HepG2 (cell line): ENCODE measurements around the gene EIF4E1B. TPM values are rescaled to one million over a fixed set of nuclear protein-coding genes. Genes with fewer than 3 reads are reported as not detected.
A peak's percentile ranks its signal among the peaks of the same experiment; 100 is the strongest.

Experiments used
- ATAC-seq: fragments of 200-7000 bp; cut with Tn5 transposase; 3 replicates; pipeline ENCODE4 v1.9.1; 2020; ENCODE audit warnings: mild to moderate bottlenecking, moderate library complexity
- BruUV-seq: library from RNA; stranded (reverse); fragments of 400-500 nt; replicated peaks from 2 replicates; lab custom pipeline; 2021; lab: Mats Ljungman, UMichigan
- CTCF ChIA-PET: fragments of 300-600 bp; formaldehyde crosslinking; extraction: SDS; loops from one replicate; lab custom pipeline; 2021; ENCODE audit warnings: low total read pairs, inconsistent platforms, low intra/inter-chr PET ratio; lab: Yijun Ruan, JAX
- POLR2A ChIA-PET: fragments of 350-600 bp; sonication (Branson Sonifier 250); formaldehyde crosslinking; loops from one replicate; lab custom pipeline; 2020; ENCODE audit warnings: antibody characterized with exemption, inconsistent platforms; lab: Yijun Ruan, JAX
- DNase-seq: peaks from one replicate; pipeline ENCODE4 v3.0.0-alpha.2; 2015; ENCODE audit warnings: low spot score
- FAIRE-seq: peaks from 3 replicates; lab custom pipeline; 2011; peaks lifted over from hg19 to GRCh38; lab: Jason Lieb, UNC
- H2AFZ ChIP-seq: one replicate; pipeline ENCODE4 v1.6.1; 2011; ENCODE audit warnings: low read length, inconsistent platforms
- H3K27ac ChIP-seq: fragments of 300-600 bp; 3 replicates; pipeline ENCODE4 v1.8.0; 2011; ENCODE audit warnings: mixed run types, mild to moderate bottlenecking, mixed read lengths, low read length, inconsistent platforms; ENCODE audit not compliant: insufficient read depth; ENCODE audit errors: extremely low read length
- H3K27me3 ChIP-seq, 2 experiments: fragments of 200-600 bp in 1 of 2; 2 replicates in 1 of 2; 3 replicates in 1 of 2; pipeline versions ENCODE4 v1.6.0 to v1.8.0; 2011; ENCODE audit warnings: low read length in 2 of 2, mild to moderate bottlenecking in 2 of 2, moderate library complexity in 2 of 2, inconsistent platforms in 1 of 2; ENCODE audit not compliant: insufficient read depth in 2 of 2, control insufficient read depth in 1 of 2
- H3K36me3 ChIP-seq, 2 experiments: fragments of 200-600 bp in 1 of 2; replicated peaks in 1 of 2; 2 replicates in 1 of 2; 3 replicates in 1 of 2; pipeline versions ENCODE4 v1.5.1 to v1.8.0; 2011; ENCODE audit warnings: low read length in 2 of 2, inconsistent platforms in 1 of 2; ENCODE audit not compliant: insufficient read depth in 2 of 2, control insufficient read depth in 1 of 2
- H3K4me1 ChIP-seq: 2 replicates; pipeline ENCODE4 v1.5.1; 2012; ENCODE audit warnings: low read length, inconsistent platforms; ENCODE audit not compliant: insufficient read depth
- H3K4me2 ChIP-seq: 2 replicates; pipeline ENCODE4 v1.6.0; 2011; ENCODE audit warnings: low read depth, low read length, inconsistent platforms
- H3K4me3 ChIP-seq, 3 experiments: fragments of 200-600 bp in 1 of 3; sonication (generic), shearing (Covaris generic) in 1 of 3; replicated peaks in 1 of 3; 2 replicates each; pipeline ENCODE4 v1.5.1; 2011 to 2016; ENCODE audit warnings: low read length in 3 of 3, inconsistent platforms in 2 of 3, low read depth in 2 of 3, mild to moderate bottlenecking in 2 of 3, control low read depth in 1 of 3, mixed read lengths in 1 of 3; ENCODE audit not compliant: insufficient read depth in 1 of 3
- H3K79me2 ChIP-seq: one replicate; pipeline ENCODE4 v1.6.1; 2011; ENCODE audit warnings: low read length, inconsistent platforms; ENCODE audit not compliant: insufficient read depth
- H3K9ac ChIP-seq: 2 replicates; pipeline ENCODE4 v1.6.0; 2011; ENCODE audit warnings: mild to moderate bottlenecking, low read depth, low read length, inconsistent platforms; ENCODE audit not compliant: insufficient read depth
- H3K9me3 ChIP-seq: 2 replicates; pipeline ENCODE4 v1.5.1; 2012; ENCODE audit warnings: mild to moderate bottlenecking, low read length
- H4K20me1 ChIP-seq: 2 replicates; pipeline ENCODE4 v1.6.0; 2011; ENCODE audit warnings: inconsistent platforms, mild to moderate bottlenecking, low read length, moderate library complexity; ENCODE audit not compliant: insufficient read depth
- CREB1 ChIP-seq, 2 experiments: fragments of 450-650 bp in 1 of 2; IDR thresholded peaks; 2 replicates each; pipeline ENCODE4 v1.6.1; 2016 to 2017; ENCODE audit warnings: control low read depth in 1 of 2, mild to moderate bottlenecking in 1 of 2, missing compliant biosample characterization in 1 of 2, missing genetic modification characterization in 1 of 2
- HNF4A ChIP-seq: sonication (generic); formaldehyde crosslinking; IDR thresholded peaks from 2 replicates; pipeline ENCODE4 v1.4.0; 2020; ENCODE audit warnings: missing genetic modification reagents
- KDM1A ChIP-seq: IDR thresholded peaks from 2 replicates; pipeline ENCODE4 v1.6.1; 2016; ENCODE audit warnings: missing compliant biosample characterization
- ZNF431 ChIP-seq: sonication (generic); formaldehyde crosslinking; IDR thresholded peaks from 2 replicates; pipeline ENCODE4 v1.9.0; 2022; ENCODE audit warnings: missing genetic modification reagents, low read depth, mild to moderate bottlenecking, borderline replicate concordance
- ZNF563 ChIP-seq: sonication (generic); formaldehyde crosslinking; IDR thresholded peaks from 2 replicates; pipeline ENCODE4 v1.8.0; 2022; ENCODE audit warnings: mild to moderate bottlenecking, moderate library complexity, missing genetic modification reagents
- WGBS: methylation state at CpG from one replicate; pipeline ENCODE4 v1.1.6; 2017; ENCODE audit warnings: low lambda C conversion rate; 5-methylcytosine and 5-hydroxymethylcytosine counted together
- in situ Hi-C: cut with HindIII; loops from 2 replicates; pipeline ENCODE4 v1.10.0; 2017; ENCODE audit warnings: low pct_unique_long_range_greater_than_20kb; ENCODE audit not compliant: extremely low pct_ligation_motif_present
- intact Hi-C: fragments of 100-400 bp; cut with micrococcal nuclease; formaldehyde crosslinking; loops from one replicate; pipeline ENCODE4 v1.10.0; 2022; ENCODE audit not compliant: unreplicated experiment
- polyA plus RNA-seq, 8 experiments: library from polyadenylated mRNA; depleted of rRNA in 3 of 8; stranded (reverse) in 7 of 8; unstranded in 1 of 8; fragments of >200 nt; fragmentation: Illumina TruSeq in 4 of 8; extraction: Trizol in 4 of 8; gene quantifications; 2 replicates each; pipeline versions ENCODE4 v1.2.1 to v1.2.3, GENCODE V29; 2011 to 2016; ENCODE audit warnings: low read depth in 4 of 8, missing spikeins in 1 of 8, mixed read lengths in 1 of 8; ENCODE audit not compliant: insufficient read depth in 1 of 8
- total RNA-seq, 5 experiments: library from RNA; depleted of rRNA; stranded (reverse); fragments of >200 nt; fragmentation: Illumina TruSeq; extraction: Trizol; gene quantifications; 2 replicates each; pipeline ENCODE4 v1.2.3, GENCODE V29; 2016; ENCODE audit warnings: low read depth in 1 of 5
- TF ChIP-seq, protein P1 (sequence below): sonication (generic); formaldehyde crosslinking; IDR thresholded peaks from 2 replicates; pipeline ENCODE4 v1.8.0; 2022; ENCODE audit warnings: mild to moderate bottlenecking, missing genetic modification reagents, moderate library complexity

Gene EIF4E1B
- total and polyA plus RNA-seq, 2 of the 13 experiments (the other 11 are each of a cell fraction or from before 2014, with no cell fraction given), result not detected

DNA sequence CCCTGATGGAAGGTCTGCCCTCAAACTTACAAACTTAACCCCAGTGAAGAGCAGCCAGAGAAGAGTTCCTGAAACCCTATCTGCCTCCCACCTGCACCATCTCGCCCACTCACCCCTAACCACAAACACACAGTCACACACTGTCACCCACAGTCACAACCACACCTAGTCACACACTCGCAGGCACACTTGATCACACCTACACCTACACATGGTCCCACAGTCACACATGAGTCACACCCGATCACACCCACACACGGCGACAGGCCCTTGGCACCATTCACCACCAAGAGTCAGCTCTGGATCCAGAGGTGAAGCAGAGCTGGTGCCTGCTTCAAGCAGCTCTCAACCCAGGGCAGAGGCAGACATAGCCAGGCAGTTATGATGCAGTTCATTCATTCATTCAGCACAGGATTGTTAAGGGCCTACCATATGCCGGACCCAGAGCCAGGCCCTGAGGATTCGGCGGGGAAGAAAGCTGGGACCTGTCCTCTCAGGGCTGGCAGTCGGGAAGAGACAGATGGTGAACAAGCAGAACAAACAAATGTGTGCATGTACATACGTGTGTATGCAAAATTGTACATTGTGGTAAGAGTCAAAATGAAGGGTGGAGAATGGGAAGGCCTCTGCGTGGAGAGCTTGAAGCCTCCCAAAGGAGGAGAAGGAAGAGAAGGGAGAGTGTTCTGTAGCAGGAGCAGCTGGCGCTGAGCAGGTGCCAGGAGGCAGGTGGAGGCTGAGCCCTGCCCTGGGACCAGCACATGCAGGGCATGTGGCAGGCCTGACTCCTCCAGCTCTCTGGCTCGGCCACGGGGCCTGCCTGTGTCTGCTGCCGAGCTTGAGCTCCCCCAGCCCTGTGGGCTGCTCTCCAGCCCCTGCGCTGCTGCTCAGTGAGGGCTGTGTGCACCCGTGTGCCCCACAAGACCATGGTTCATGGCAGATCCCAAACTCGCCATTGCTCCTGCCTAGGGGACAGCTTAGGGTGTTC, 23.2 kb downstream of the EIF4E1B start:
- POLR2A ChIA-PET, result no interaction called here
- CTCF ChIA-PET, result no interaction called here
- H3K9ac ChIP-seq, result no peak overlapping the region
- no TSS peak for BruUV-seq
- peaks cover 9% of the 10 kb centered on the region for H3K4me1 ChIP-seq
- no peaks in the 10 kb centered on the region for H3K27me3 ChIP-seq
- in situ Hi-C loops (no loop called here), intact Hi-C loops (no loop called here)
- DNase-seq (no peak), FAIRE-seq (no peak), ATAC-seq (no peak)
- H3K9me3 ChIP-seq, result no peaks in the 10 kb centered on the region
- no peak overlapping the region for H3K4me2 ChIP-seq
- TF ChIP-seq CREB1 (IDR thresholded peaks at IDR 0.05), result peak; percentile 8; the same call in 1 of the 2 replicates
- no peak for TF ChIP-seq CREB1 (CRISPR knock-in tag; IDR thresholded peaks at IDR 0.05)
- TF ChIP-seq, protein P1, sequence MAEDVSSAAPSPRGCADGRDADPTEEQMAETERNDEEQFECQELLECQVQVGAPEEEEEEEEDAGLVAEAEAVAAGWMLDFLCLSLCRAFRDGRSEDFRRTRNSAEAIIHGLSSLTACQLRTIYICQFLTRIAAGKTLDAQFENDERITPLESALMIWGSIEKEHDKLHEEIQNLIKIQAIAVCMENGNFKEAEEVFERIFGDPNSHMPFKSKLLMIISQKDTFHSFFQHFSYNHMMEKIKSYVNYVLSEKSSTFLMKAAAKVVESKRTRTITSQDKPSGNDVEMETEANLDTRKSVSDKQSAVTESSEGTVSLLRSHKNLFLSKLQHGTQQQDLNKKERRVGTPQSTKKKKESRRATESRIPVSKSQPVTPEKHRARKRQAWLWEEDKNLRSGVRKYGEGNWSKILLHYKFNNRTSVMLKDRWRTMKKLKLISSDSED (CRISPR knock-in tag), result no peak
- no peak overlapping the region for H3K4me3 ChIP-seq
- no peaks in the 10 kb centered on the region; a peak in 1 of 5 replicates for H3K36me3 ChIP-seq
- H3K27ac ChIP-seq, result no peak overlapping the region
- no peaks in the 10 kb centered on the region for H4K20me1 ChIP-seq
- H2AFZ ChIP-seq, result no peak overlapping the region
- 92% methylated on average over 15 of the region's 18 CpGs for WGBS
- no peaks in the 10 kb centered on the region for H3K79me2 ChIP-seq

DNA sequence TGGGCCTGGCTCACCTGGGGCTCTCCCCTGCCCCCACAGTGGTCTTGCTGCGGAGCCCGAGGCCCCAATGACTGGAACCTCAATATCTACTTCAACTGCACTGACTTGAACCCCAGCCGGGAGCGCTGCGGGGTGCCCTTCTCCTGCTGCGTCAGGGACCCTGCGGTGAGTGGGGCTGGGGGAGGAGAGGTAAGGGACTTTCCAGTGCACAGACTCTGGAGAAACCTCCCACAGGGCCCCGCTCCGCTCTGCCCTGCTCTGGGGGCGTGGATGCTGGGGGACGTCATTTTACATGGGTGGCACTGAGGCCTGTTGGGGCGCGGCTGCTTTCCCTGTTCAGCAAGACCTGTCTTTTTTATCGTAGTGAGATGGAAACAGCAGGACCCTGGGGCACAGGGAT, 24.4 kb downstream of the EIF4E1B start:
- no peak for DNase-seq
- ATAC-seq, result no peak
- ChIA-PET POLR2A (no interaction called here), CTCF (no interaction called here)
- no peak overlapping the region for H3K27ac ChIP-seq
- FAIRE-seq, result no peak
- intact Hi-C loops, result loop anchor here (5.0 kb wide), 1 partner anchor 157 kb away; the partner anchor contains the start of gene UNC5A
- H2AFZ ChIP-seq, result no peak overlapping the region
- H3K9ac ChIP-seq, result no peak overlapping the region
- no peak for TF ChIP-seq ZNF431 (CRISPR knock-in tag)
- no peak for TF ChIP-seq KDM1A
- no peak for TF ChIP-seq HNF4A (CRISPR knock-in tag)
- TF ChIP-seq ZNF563 (CRISPR knock-in tag), result no peak
- H3K4me3 ChIP-seq, result no peak overlapping the region
- H3K27me3 ChIP-seq, result no peaks in the 10 kb centered on the region
- BruUV-seq, result no TSS peak
- no peaks in the 10 kb centered on the region; a peak in 1 of 5 replicates for H3K36me3 ChIP-seq
- no peaks in the 10 kb centered on the region for H4K20me1 ChIP-seq
- H3K4me1 ChIP-seq, result peaks cover 14% of the 10 kb centered on the region
- no peak overlapping the region for H3K4me2 ChIP-seq
- 90% methylated on average over 2 of the region's 14 CpGs for WGBS
- no peaks in the 10 kb centered on the region for H3K79me2 ChIP-seq
- H3K9me3 ChIP-seq, result no peaks in the 10 kb centered on the region
- in situ Hi-C loops, result no loop called here
